NCI-H128 (cell line): ENCODE data around the gene KRTAP10-4.
"Not testable (repeated sequence)": the region's sequence is repeated elsewhere in the genome, so short reads cannot be mapped to it uniquely, and the experiment has no call there.

Experiments
- DNase-seq: peaks from one replicate; lab custom pipeline; 2025; ENCODE audit not compliant: unreplicated experiment; lab: John Stamatoyannopoulos, UW

KRTAP10-4 gene

GRCh38 chr21:44573630-44574456, at the start of gene KRTAP10-4:
Gene KRTAP10-4 (plus strand): TSS chr21:44573729. CDS start chr21:44573759, 30 bp downstream.
- not testable (repeated sequence) for DNase-seq

DNA sequence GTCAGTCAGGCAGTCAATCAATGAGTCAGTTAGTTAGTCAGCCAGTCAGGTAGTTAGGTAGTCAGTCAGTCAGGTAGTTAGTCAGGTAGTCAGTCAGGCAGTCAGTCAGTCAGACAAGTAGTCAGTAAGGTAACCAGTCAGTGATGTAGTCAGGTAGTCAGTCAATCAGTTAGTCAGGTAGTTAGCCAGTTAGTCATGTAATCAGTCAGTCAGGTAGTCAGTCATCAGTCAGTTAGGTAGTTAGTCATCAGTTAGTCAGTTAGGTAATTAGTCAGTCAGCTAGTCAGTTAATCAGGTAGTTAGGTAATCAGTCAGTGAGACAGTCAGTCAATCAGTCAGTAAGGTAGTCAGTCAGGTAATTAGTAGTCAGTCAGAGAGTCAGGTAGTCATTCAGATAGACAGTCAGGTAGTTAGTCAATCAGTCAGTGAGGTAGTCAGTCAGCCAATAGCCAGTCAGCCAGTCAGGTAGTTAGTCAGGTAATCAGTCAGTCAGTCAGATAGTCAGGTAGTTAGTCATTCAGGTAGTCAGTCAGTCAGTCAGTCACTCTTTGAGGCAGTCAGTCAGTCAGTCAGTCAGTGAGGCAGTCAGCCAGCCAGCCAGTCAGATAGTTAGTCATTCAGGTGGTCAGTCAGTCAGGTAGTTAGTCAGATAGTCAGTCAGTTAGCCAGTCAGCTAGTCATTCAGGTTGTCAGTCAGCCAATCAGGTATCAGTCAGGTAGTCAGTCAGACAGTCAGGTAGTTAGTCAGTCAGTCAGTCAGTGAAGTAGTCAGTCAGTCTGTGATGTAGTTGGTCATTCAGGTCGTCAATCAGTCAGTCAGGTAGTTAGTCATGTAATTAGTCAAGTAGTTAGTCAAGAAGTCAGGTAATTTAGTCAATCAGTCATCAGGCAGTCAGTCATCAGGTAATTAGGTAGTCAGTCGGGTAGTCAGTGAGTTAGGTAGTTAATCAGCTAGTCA, 48.8 kb upstream of the KRTAP10-4 start:
- no peak for DNase-seq

- no peak for DNase-seq
Measured at GRCh38 chr21:44525391-44526095, 48.0 kb upstream of the KRTAP10-4 start.

GRCh38 chr21:44526096-44526997, 47.2 kb upstream of the KRTAP10-4 start:
- no peak for DNase-seq

DNA sequence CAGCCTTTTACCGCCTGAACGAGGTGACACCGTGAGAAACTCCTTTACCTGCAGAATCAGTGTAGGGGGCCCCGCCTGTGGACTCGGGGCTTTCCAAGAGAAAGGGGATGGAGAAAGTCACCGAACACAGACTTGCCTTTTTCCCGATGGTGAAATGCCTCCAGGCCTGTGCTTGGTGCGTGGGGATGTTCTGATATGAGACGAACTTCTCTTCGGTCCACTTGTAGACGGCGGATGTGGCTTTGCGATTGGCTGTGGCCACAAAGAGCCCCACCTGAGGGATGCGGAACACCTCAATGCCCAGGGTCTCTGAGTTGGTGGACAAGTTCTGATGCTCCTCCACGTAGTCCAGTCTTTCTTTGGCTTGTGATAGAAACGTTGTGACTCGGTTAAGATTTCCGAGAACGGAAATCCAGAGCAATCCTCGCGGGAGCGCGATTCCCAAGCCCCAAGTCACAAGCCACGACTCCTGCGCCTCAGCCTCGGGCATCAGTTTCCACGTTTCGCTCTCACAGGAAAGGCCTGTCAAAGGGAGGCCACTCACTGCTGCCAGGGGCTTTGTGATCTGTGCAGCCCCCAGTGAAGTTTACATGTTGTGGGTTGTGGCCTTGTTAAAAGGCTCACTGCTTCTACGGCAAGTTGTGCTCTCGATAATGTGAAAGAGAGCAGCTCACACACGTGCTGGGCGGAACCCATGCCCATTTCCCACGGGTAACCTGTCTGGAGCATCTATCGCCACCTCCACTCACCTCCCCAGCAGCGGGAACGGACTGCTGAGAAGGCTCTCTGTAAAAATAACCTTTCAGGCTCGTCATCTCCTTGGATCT, 46.2 kb upstream of the KRTAP10-4 start:
- no peak for DNase-seq

GRCh38 chr21:44527983-44528633, 45.4 kb upstream of the KRTAP10-4 start:
- no peak for DNase-seq

- DNase-seq = no peak
Measured at GRCh38 chr21:44528634-44528995, 44.9 kb upstream of the KRTAP10-4 start.

DNA sequence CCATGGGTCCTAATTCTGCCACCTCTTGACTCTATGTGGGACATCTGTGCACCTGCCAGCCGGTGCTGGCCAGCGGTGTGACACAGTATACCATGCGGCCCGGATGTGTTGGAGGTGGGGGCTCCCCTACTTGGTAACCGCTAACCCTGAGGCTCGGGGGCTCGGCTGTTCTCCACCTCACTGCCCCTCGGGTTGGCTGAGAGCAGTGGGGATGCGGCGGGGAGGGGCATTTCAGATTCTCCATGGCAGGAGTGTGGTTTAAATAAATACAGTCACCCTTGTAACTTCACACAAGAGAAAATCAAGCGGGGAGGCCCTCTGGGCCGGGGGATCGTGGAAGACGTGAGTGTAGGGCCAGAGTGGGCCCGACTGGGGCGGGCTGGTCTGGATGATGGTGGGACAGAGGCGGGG, 44.5 kb upstream of the KRTAP10-4 start:
- no peak for DNase-seq

DNA sequence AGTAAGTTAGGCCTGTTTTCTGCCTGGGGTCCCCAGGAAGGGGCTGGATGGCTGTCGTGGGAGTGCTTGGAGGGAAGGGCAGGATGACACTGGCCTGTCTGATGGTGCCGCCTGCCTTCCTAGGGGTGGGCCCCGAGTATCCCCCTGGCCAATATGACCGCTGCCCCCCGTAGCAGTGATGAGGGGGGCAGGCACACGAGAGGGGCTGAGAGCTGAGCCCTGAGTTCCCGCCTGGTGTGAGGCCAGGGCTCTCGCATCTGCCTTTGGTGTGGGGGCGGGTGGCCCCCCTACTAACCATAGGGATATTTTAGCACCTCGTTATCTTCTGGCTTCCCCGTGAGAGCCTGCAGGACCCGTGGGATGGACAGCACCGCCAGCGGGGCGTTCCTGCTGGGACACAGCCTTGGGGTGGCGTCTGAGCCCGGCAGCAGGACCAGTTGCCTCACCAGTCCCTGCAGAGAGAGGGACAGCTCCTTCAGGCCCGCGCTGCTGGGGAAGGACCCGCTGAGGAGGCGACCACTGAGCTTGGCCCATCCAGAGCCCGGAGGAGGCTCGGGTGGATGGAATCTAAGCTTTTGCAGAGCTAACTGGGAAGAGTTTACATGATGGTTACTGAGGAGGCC, 43.9 kb upstream of the KRTAP10-4 start:
- no peak for DNase-seq

DNA sequence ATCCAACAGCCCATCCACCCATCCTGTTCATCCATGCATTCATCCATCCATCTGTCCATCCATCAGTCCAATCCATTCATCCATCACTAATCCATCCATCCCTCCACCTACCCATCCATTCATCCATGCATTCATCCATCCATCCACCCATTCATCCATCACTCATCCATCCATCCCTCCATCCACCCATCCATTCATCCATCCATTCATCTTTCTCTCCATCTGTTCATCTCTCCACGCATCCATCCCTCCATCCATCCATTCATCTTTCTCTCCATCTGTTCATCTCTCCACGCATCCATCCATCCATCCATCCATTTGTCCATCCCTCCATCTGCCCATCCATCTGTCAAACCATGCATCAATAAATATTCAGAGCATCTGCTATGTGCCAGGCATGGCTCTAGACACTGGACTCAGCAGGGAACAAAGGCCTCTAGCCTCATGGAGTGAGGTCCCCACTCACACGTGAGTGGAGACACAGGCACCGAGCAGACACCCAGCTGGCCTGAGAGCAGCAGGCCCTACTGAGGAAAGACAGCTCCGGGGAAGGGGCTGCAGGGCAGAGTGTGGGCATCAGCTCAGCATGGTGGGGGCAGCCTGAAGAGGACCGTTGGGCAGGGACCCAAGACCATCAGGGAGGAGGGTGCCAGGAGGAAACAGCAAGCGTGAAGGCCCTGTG, 43.2 kb upstream of the KRTAP10-4 start:
- DNase-seq = no peak

- DNase-seq = no peak
Measured at GRCh38 chr21:44530903-44531605, 42.5 kb upstream of the KRTAP10-4 start.

DNA sequence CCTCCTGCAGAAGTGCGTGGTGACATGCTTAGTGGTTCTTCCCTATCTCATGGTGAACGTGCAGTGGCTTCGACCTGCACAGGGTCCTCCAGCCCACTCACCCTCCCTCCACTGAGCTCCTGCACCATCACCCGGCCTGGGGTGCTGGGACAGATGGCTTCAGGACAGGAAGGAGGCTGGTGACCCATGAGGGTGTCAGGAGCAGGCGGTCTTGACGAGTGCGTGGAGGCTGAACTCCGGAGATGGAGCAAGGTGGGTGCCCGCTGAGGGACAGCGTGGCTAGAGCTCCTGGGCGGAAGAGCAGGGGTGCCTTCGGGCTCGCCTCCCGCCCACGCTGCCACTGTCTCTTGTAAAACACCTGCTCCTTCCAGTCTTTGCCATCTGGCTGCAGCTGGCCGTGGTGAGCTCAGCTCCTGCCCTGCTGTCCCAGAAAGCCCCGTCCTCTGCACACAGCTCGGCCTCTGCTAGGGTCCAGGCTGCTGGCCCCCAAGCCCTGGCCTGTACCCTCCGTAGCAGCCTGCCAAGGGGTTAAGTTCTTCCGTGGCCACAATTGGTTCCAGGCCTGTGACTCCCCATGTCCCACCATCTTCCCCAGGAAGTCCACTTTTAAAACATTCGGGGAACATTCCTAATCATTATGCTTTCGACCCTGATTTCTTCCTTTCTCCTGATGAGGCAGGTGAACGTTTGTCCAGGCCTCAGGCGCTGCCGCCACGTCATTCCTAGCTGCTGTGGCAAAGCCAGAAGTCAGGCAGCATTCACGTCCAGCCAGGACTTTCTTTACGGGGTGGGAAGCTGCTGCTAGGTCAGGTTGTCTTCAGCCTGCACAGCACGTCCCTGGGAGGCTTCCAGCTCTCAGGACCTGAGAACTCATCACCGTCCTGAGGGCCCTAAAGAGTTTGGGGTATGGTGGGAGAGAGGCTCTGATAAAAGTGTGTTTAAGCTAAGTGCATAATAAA, 41.6 kb upstream of the KRTAP10-4 start:
- DNase-seq = no peak

- DNase-seq = no peak
Measured at GRCh38 chr21:44532712-44533111, 40.8 kb upstream of the KRTAP10-4 start.

GRCh38 chr21:44533121-44533890, 40.2 kb upstream of the KRTAP10-4 start:
- no peak for DNase-seq

DNA sequence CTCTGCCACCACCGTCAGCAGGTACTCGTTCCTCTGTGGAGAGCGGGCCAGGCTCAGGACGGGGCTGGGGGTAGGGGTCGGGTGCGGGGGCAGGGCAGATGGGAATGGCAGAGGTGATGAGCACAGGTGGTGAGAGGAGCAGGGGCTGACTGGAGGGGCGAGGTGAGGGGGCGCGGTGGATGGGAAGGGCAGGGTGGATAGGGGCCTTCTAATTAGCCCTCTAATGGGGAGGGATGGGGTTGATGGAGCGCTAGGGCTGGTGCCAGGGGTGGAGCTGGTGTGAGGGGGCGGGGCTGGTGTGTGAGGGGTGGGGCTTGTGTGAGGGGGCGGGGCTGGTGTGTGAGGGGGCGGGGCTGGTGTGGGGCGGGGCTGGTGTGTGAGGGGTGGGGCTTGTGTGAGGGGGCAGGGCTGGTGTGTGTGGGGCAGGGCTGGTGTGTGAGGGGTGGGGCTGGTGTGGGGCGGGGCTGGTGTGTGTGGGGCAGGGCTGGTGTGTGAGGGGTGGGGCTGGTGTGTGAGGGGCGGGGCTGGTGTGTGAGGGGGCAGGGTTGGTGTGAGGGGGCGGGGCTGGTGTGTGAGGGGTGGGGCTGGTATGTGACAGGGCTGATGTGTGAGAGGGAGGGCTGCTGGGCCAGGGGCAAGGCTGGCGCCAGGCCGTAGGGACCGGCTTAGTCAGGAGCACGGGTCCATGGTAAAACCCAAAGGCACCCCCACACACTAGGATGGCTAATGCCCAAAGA, 39.5 kb upstream of the KRTAP10-4 start:
- no peak for DNase-seq
